ENCODE results near the gene MRPL36.

Gene MRPL36

GRCh38 chr5:1836176-1836890 is 36.7 kb upstream of the MRPL36 start:
- H2BK15ac ChIP-seq (ENCODE audit: low read depth, poor library complexity, severe bottlenecking): no peak overlapping the region
- no peak overlapping the region for H4K91ac ChIP-seq (ENCODE audit: low read length)
- no peak overlapping the region for H3K4me3 ChIP-seq (ENCODE audit: insufficient read depth in 1 of 2, low read depth in 1 of 2, low read length in 2 of 2)
- H3K27me3 ChIP-seq (ENCODE audit: control insufficient read depth in 1 of 2, insufficient read depth in 1 of 2, low read length in 2 of 2): peaks cover 32 to 94% of the 10 kb centered on the region in 2 experiments
- H4K8ac ChIP-seq (ENCODE audit: low read length): no peak overlapping the region
- H2AFZ ChIP-seq (ENCODE audit: low read depth, low read length): no peak overlapping the region
- no peak overlapping the region for H2BK5ac ChIP-seq (ENCODE audit: low read depth, low read length, poor library complexity, severe bottlenecking)
- no peaks in the 10 kb centered on the region for H3K79me1 ChIP-seq (replicated peaks; ENCODE audit: low read length, poor library complexity, severe bottlenecking)
- no peak overlapping the region for H3K4me2 ChIP-seq (ENCODE audit: low read length, poor library complexity, severe bottlenecking)
- H3K18ac ChIP-seq (ENCODE audit: low read depth in 1 of 2, low read length in 2 of 2): no peak overlapping the region
- H2AK5ac ChIP-seq (ENCODE audit: low read length, severe bottlenecking): no peak overlapping the region
- no peak overlapping the region for H2BK12ac ChIP-seq (ENCODE audit: low read length in 2 of 2)
- no peak overlapping the region for H2BK120ac ChIP-seq (ENCODE audit: low read depth, low read length)
- H3K4ac ChIP-seq (ENCODE audit: low read depth in 1 of 2, low read length in 2 of 2): no peak overlapping the region
- H3K27ac ChIP-seq (ENCODE audit: low read length, poor library complexity, severe bottlenecking): no peak overlapping the region
- H3K14ac ChIP-seq (ENCODE audit: low read length in 2 of 2): no peak overlapping the region
- no peak for DNase-seq
- peaks cover 5% of the 10 kb centered on the region for H3K4me1 ChIP-seq (ENCODE audit: control insufficient read depth, insufficient read depth, low read depth, low read length)
- H3K23ac ChIP-seq (ENCODE audit: low read length in 2 of 2): no peak overlapping the region
- no peaks in the 10 kb centered on the region for H3K36me3 ChIP-seq (ENCODE audit: control insufficient read depth in 1 of 2, insufficient read depth in 2 of 2, low read depth in 1 of 2, low read length in 2 of 2)
- H3K9ac ChIP-seq (ENCODE audit: low read length): no peak overlapping the region
- H3K9me3 ChIP-seq (ENCODE audit: control insufficient read depth, low read length): no peaks in the 10 kb centered on the region
- 90% methylated on average over 23 of the region's 23 CpGs for WGBS

GRCh38 chr5:1835431-1835830 is 35.8 kb upstream of the MRPL36 start:
- Histone ChIP-seq H3K4me2 (ENCODE audit: low read length, poor library complexity, severe bottlenecking) (no peak overlapping the region), H2BK5ac (ENCODE audit: low read depth, low read length, poor library complexity, severe bottlenecking) (no peak overlapping the region), H3K27me3 (ENCODE audit: control insufficient read depth in 1 of 2, insufficient read depth in 1 of 2, low read length in 2 of 2) (peaks cover 32 to 90% of the 10 kb centered on the region in 2 experiments), H3K36me3 (ENCODE audit: control insufficient read depth in 1 of 2, insufficient read depth in 2 of 2, low read depth in 1 of 2, low read length in 2 of 2) (no peaks in the 10 kb centered on the region), H3K9me3 (ENCODE audit: control insufficient read depth, low read length) (no peaks in the 10 kb centered on the region), H2AK5ac (ENCODE audit: low read length, severe bottlenecking) (no peak overlapping the region), H3K4me3 (ENCODE audit: insufficient read depth in 1 of 2, low read depth in 1 of 2, low read length in 2 of 2) (no peak overlapping the region), H4K8ac (ENCODE audit: low read length) (no peak overlapping the region), H2BK12ac (ENCODE audit: low read length in 2 of 2) (no peak overlapping the region), H3K14ac (ENCODE audit: low read length in 2 of 2) (no peak overlapping the region), H3K79me1 (replicated peaks; ENCODE audit: low read length, poor library complexity, severe bottlenecking) (no peaks in the 10 kb centered on the region), H4K91ac (ENCODE audit: low read length) (no peak overlapping the region), H3K23ac (ENCODE audit: low read length in 2 of 2) (no peak overlapping the region), H3K4ac (ENCODE audit: low read depth in 1 of 2, low read length in 2 of 2) (no peak overlapping the region), H3K18ac (ENCODE audit: low read depth in 1 of 2, low read length in 2 of 2) (no peak overlapping the region), H3K4me1 (ENCODE audit: control insufficient read depth, insufficient read depth, low read depth, low read length) (no peaks in the 10 kb centered on the region), H3K27ac (ENCODE audit: low read length, poor library complexity, severe bottlenecking) (no peak overlapping the region), H2BK15ac (ENCODE audit: low read depth, poor library complexity, severe bottlenecking) (no peak overlapping the region), H2BK120ac (ENCODE audit: low read depth, low read length) (no peak overlapping the region), H2AFZ (ENCODE audit: low read depth, low read length) (no peak overlapping the region), H3K9ac (ENCODE audit: low read length) (no peak overlapping the region)
- 80% methylated on average over 12 of the region's 13 CpGs for WGBS
- DNase-seq: no peak

- H3K4ac ChIP-seq (ENCODE audit: low read depth in 1 of 2, low read length in 2 of 2): no peak overlapping the region
- no peak overlapping the region for H3K27ac ChIP-seq (ENCODE audit: low read length, poor library complexity, severe bottlenecking)
- H2AFZ ChIP-seq (ENCODE audit: low read depth, low read length): no peak overlapping the region
- peaks cover 27 to 85% of the 10 kb centered on the region in 2 experiments for H3K27me3 ChIP-seq (ENCODE audit: control insufficient read depth in 1 of 2, insufficient read depth in 1 of 2, low read length in 2 of 2)
- no peak overlapping the region for H3K4me3 ChIP-seq (ENCODE audit: insufficient read depth in 1 of 2, low read depth in 1 of 2, low read length in 2 of 2)
- no peak overlapping the region for H3K4me2 ChIP-seq (ENCODE audit: low read length, poor library complexity, severe bottlenecking)
- H3K23ac ChIP-seq (ENCODE audit: low read length in 2 of 2): no peak overlapping the region
- no peak overlapping the region for H3K14ac ChIP-seq (ENCODE audit: low read length in 2 of 2)
- peaks cover 0 to 5% of the 10 kb centered on the region in 2 experiments for H3K36me3 ChIP-seq (ENCODE audit: control insufficient read depth in 1 of 2, insufficient read depth in 2 of 2, low read depth in 1 of 2, low read length in 2 of 2)
- 86% methylated on average over 17 of the region's 21 CpGs for WGBS
- no peak overlapping the region for H2BK120ac ChIP-seq (ENCODE audit: low read depth, low read length)
- no peak overlapping the region for H4K91ac ChIP-seq (ENCODE audit: low read length)
- no peaks in the 10 kb centered on the region for H3K4me1 ChIP-seq (ENCODE audit: control insufficient read depth, insufficient read depth, low read depth, low read length)
- H3K79me1 ChIP-seq (replicated peaks; ENCODE audit: low read length, poor library complexity, severe bottlenecking): no peaks in the 10 kb centered on the region
- H3K9ac ChIP-seq (ENCODE audit: low read length): no peak overlapping the region
- no peak for DNase-seq
- H4K8ac ChIP-seq (ENCODE audit: low read length): no peak overlapping the region
- H3K9me3 ChIP-seq (ENCODE audit: control insufficient read depth, low read length): no peaks in the 10 kb centered on the region
- H2AK5ac ChIP-seq (ENCODE audit: low read length, severe bottlenecking): no peak overlapping the region
- no peak overlapping the region for H2BK5ac ChIP-seq (ENCODE audit: low read depth, low read length, poor library complexity, severe bottlenecking)
- H3K18ac ChIP-seq (ENCODE audit: low read depth in 1 of 2, low read length in 2 of 2): no peak overlapping the region
- H2BK12ac ChIP-seq (ENCODE audit: low read length in 2 of 2): no peak overlapping the region
- no peak overlapping the region for H2BK15ac ChIP-seq (ENCODE audit: low read depth, poor library complexity, severe bottlenecking)
Observed at GRCh38 chr5:1834721-1835429, 35.2 kb upstream of the MRPL36 start.

GRCh38 chr5:1834022-1834551 is 34.5 kb upstream of the MRPL36 start:
- Histone ChIP-seq H3K9me3 (ENCODE audit: control insufficient read depth, low read length) (no peaks in the 10 kb centered on the region), H3K18ac (ENCODE audit: low read depth in 1 of 2, low read length in 2 of 2) (no peak overlapping the region), H3K14ac (ENCODE audit: low read length in 2 of 2) (no peak overlapping the region), H2BK15ac (ENCODE audit: low read depth, poor library complexity, severe bottlenecking) (no peak overlapping the region), H2BK12ac (ENCODE audit: low read length in 2 of 2) (no peak overlapping the region), H3K36me3 (ENCODE audit: control insufficient read depth in 1 of 2, insufficient read depth in 2 of 2, low read depth in 1 of 2, low read length in 2 of 2) (peaks cover 0 to 8% of the 10 kb centered on the region in 2 experiments), H2AFZ (ENCODE audit: low read depth, low read length) (no peak overlapping the region), H3K4ac (ENCODE audit: low read depth in 1 of 2, low read length in 2 of 2) (no peak overlapping the region), H3K23ac (ENCODE audit: low read length in 2 of 2) (peak overlapping the region in 1 of 2 experiments; percentile 16), H3K9ac (ENCODE audit: low read length) (no peak overlapping the region), H3K27ac (ENCODE audit: low read length, poor library complexity, severe bottlenecking) (no peak overlapping the region), H3K4me3 (ENCODE audit: insufficient read depth in 1 of 2, low read depth in 1 of 2, low read length in 2 of 2) (no peak overlapping the region), H3K4me2 (ENCODE audit: low read length, poor library complexity, severe bottlenecking) (no peak overlapping the region), H2BK5ac (ENCODE audit: low read depth, low read length, poor library complexity, severe bottlenecking) (no peak overlapping the region), H2AK5ac (ENCODE audit: low read length, severe bottlenecking) (no peak overlapping the region), H3K4me1 (ENCODE audit: control insufficient read depth, insufficient read depth, low read depth, low read length) (no peaks in the 10 kb centered on the region), H2BK120ac (ENCODE audit: low read depth, low read length) (no peak overlapping the region), H4K8ac (ENCODE audit: low read length) (no peak overlapping the region), H4K91ac (ENCODE audit: low read length) (no peak overlapping the region), H3K27me3 (ENCODE audit: control insufficient read depth in 1 of 2, insufficient read depth in 1 of 2, low read length in 2 of 2) (peaks cover 23 to 77% of the 10 kb centered on the region in 2 experiments), H3K79me1 (replicated peaks; ENCODE audit: low read length, poor library complexity, severe bottlenecking) (no peaks in the 10 kb centered on the region)
- DNase-seq: no peak
- WGBS: 84% methylated on average over 22 of the region's 22 CpGs

All from mesenchymal stem cell (in vitro differentiated cells and primary cell).